ENCODE measurements around the gene PKD1.

Gene PKD1

DNA sequence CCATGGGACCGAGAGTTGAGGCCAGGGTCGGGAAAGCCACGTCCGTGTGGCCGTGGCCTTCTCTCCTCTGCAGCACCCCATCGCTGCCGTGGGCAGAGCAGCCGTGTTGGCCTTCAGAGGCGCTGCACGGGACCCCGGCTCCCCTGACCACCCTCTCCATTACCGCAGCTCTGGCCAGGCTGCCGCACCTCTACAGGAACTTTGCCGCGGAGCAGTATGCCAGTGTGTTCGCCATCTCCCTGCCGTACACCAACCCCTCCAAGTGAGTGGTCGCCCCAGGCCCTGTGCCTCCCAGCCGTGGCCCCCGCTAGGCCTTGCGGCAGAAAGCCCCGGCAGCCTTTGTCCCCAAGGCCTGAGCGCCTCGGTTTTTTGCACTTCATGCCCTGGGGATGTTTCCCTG is 60.1 kb downstream of the PKD1 start:
- no peak for DNase-seq (ENCODE audit: low read depth)
- no peak overlapping the region for H3K4me3 ChIP-seq (ENCODE audit: low read length)
- TF ChIP-seq, protein P1, sequence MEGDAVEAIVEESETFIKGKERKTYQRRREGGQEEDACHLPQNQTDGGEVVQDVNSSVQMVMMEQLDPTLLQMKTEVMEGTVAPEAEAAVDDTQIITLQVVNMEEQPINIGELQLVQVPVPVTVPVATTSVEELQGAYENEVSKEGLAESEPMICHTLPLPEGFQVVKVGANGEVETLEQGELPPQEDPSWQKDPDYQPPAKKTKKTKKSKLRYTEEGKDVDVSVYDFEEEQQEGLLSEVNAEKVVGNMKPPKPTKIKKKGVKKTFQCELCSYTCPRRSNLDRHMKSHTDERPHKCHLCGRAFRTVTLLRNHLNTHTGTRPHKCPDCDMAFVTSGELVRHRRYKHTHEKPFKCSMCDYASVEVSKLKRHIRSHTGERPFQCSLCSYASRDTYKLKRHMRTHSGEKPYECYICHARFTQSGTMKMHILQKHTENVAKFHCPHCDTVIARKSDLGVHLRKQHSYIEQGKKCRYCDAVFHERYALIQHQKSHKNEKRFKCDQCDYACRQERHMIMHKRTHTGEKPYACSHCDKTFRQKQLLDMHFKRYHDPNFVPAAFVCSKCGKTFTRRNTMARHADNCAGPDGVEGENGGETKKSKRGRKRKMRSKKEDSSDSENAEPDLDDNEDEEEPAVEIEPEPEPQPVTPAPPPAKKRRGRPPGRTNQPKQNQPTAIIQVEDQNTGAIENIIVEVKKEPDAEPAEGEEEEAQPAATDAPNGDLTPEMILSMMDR (conservative IDR thresholded peaks at IDR 0.05; ENCODE audit: low read depth, low read length): no peak

DNA sequence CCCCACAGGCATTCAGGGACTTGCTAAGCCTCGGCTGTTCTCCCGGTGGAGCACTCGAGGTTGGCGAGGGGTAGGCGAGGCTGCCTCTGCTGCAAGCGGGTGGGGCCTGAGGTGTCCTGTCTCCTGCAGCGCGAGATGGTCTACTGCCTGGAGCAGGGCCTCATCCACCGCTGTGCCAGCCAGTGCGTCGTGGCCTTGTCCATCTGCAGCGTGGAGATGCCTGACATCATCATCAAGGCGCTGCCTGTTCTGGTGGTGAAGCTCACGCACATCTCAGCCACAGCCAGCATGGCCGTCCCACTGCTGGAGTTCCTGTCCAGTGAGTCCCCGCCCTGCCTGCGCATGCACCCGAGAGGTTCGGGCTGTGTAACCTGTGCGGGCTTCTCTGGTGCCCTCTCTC is 61.6 kb downstream of the PKD1 start:
- DNase-seq (ENCODE audit: low read depth): no peak
- H3K4me3 ChIP-seq (ENCODE audit: low read length): no peak overlapping the region
- TF ChIP-seq, protein P1 (conservative IDR thresholded peaks at IDR 0.05; ENCODE audit: low read depth, low read length): no peak

DNA sequence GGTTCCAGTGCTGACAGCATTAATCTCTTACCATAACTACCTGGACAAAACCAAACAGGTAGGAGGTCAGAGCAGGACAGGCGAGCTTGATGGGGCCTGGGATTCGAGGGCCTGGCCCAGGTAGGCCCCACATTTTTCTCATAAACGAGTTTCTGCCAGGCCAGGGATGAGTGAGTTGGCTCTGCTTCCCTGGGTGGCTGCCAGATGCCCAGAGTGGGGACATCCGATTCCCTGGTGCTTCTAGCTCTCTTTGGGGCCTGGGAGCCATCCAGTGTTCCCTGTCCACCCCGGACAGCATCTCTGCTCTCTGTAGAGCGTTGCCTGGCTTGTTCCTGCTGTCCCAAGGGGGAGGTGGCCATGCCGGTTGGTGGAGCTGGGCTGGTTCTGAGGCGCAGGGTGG is 62.8 kb downstream of the PKD1 start:
- H3K4me3 ChIP-seq (ENCODE audit: low read length): no peak overlapping the region
- TF ChIP-seq, protein P1 (conservative IDR thresholded peaks at IDR 0.05; ENCODE audit: low read depth, low read length): no peak
- DNase-seq (ENCODE audit: low read depth): no peak

DNA sequence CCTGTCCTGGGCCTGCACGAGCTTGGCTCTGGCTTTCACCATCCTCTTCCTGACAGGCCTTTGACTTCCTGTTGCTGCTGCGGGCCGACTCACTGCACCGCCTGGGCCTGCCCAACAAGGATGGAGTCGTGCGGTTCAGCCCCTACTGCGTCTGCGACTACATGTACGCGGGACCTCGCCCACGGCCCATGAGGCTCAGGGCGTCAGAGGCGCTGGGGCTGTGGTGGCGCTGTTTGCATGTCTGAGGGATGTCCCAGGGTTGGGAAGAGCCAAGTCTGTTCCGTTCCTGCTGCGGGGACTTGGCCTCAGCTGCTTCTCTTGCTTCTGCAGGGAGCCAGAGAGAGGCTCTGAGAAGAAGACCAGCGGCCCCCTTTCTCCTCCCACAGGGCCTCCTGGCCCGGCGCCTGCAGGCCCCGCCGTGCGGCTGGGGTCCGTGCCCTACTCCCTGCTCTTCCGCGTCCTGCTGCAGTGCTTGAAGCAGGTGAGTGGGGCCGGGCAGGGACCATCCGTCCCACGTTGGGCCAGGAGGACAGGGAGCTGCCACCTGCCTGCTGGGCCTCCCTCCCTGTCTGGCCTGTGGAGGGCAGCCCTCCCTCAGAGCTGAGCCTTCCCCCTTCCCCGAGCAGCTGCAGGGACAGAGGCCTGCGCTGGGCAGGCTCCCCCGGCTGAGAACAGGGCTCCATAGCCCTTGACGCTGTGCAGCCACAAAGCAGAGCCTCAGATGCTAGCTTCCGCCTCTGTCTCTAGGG is 64.1 kb downstream of the PKD1 start:
- H3K4me3 ChIP-seq (ENCODE audit: low read length): no peak overlapping the region
- TF ChIP-seq, protein P1 (conservative IDR thresholded peaks at IDR 0.05; ENCODE audit: low read depth, low read length): no peak

DNA sequence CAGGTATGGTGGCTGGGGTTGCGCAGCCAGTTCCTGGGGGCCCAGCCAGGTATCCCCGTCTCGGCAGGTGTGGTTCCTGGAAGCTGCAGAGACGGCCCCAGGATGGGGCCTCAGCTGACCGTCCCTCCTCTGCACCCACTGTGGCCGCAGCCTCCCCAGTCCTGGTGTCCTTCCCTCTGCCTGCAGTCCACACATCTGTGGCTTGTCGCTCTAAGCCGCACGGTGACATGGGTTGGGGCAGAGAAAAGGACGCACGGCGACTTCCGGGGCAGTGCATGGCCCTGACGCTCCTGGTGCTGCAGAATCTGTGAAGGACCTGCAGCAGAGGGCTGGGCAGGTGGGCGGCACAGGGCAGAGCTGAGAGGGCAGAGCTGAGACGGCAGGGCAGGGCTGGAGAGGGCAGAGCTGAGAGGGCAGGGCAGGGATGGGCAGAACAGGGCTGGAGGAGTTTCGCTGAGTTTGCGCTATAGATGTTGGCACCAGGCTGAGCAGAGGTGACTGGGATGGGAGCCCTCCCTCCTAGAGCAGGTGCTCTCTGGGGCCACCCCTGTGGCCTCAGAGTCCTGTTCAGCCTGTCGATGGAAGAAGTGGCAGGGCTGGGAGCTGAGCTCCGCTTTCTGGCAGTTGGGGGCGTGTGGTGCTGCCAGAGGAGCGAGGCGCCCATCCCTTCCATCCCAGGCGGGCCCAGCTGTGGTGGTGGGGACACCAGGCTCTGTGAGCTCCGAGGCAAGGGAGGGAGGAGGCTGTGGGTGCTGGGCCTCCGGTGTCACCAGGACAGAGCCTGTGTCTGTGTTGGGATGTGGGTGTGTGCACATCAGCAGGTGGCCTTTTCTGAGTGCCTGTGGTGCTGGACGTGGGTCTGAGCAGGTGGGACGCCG is 64.9 kb downstream of the PKD1 start:
- TF ChIP-seq, protein P1 (conservative IDR thresholded peaks at IDR 0.05; ENCODE audit: low read depth, low read length): no peak

More for the DNA sequence above, 64.1 kb downstream of the PKD1 start:
- no peak for DNase-seq (ENCODE audit: low read depth)

DNA sequence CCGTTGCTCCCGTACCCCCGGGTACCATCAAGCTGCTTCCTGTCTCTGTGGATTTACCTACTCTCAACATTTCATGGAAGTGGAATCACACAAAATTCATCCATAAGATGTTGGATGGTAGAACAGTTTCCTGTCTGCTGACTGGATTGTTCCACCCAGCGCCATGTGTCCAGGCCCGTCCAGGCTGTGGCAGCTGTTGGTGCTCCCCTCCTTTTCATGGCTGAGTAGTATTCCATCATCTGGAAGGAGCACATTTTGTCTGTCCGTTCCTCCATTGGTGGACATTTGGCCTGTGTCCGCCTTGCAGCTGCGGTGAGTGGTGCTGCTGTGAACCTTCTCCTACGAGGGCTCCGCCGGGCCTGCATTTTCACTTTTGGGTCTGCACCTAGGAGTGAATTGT is 69.6 kb downstream of the PKD1 start:
- TF ChIP-seq, protein P1 (conservative IDR thresholded peaks at IDR 0.05; ENCODE audit: low read depth, low read length): no peak
- no peak for DNase-seq (ENCODE audit: low read depth)
- no peak overlapping the region for H3K4me3 ChIP-seq (ENCODE audit: low read length)

More for the DNA sequence above, 64.9 kb downstream of the PKD1 start:
- no peak overlapping the region for H3K4me3 ChIP-seq (ENCODE audit: low read length)
- no peak for DNase-seq (ENCODE audit: low read depth)
